SK-N-MC (cell line): ENCODE measurements around the gene RNF144B.

ENCODE experiments used
- EZH2 ChIP-seq: fragments of 200-600 bp; sonication (generic); IDR thresholded peaks from one replicate; pipeline ENCODE4 v1.6.1; 2017; ENCODE audit warnings: antibody characterized with exemption
- FOXP2 ChIP-seq: optimal IDR thresholded peaks from 2 replicates; pipeline ENCODE3; 2011; ENCODE audit warnings: mild to moderate bottlenecking, moderate library complexity; ENCODE audit not compliant: insufficient read depth; ENCODE audit errors: extremely low read length, control extremely low read depth
- POLR2AphosphoS5 ChIP-seq: IDR thresholded peaks from 2 replicates; pipeline ENCODE4 v1.6.1; 2012; ENCODE audit warnings: mild to moderate bottlenecking, low read depth, low read length, borderline replicate concordance

GRCh38 chr6:18368277-18369105 is 18.7 kb upstream of the RNF144B start:
- no peak for TF ChIP-seq POLR2AphosphoS5
- TF ChIP-seq FOXP2 = no peak
- no peak for TF ChIP-seq EZH2
